OCI-LY1 (cell line): ENCODE measurements around the gene CEP44.
"Not testable (repeated sequence)": the region's sequence is repeated elsewhere in the genome, so short reads cannot be mapped to it uniquely, and the experiment has no call there.

Experiments
- H2AFZ ChIP-seq: fragments of 200-600 bp; sonication (generic), shearing (Covaris generic); 2 replicates; pipeline ENCODE4 v1.6.0; 2014; ENCODE audit warnings: antibody characterized with exemption, mild to moderate bottlenecking, low read length
- H3F3A ChIP-seq: fragments of 200-600 bp; sonication (generic), shearing (Covaris generic); 2 replicates; pipeline ENCODE4 v1.6.0; 2014; ENCODE audit warnings: mild to moderate bottlenecking, antibody characterized with exemption, low read length, moderate library complexity; ENCODE audit not compliant: insufficient read depth
- H3K27ac ChIP-seq: fragments of 200-600 bp; sonication (generic); 2 replicates; pipeline ENCODE4 v1.5.1; 2014; ENCODE audit warnings: low read length, mixed run types, mild to moderate bottlenecking, low read depth; ENCODE audit not compliant: poor library complexity, severe bottlenecking
- H3K27me3 ChIP-seq: fragments of 200-600 bp; sonication (generic); 2 replicates; pipeline ENCODE4 v1.6.0; 2014; ENCODE audit warnings: antibody characterized with exemption, mild to moderate bottlenecking, low read length, moderate library complexity; ENCODE audit not compliant: insufficient read depth
- H3K36me3 ChIP-seq: fragments of 200-600 bp; sonication (generic); 2 replicates; pipeline ENCODE4 v1.6.1; 2014; ENCODE audit warnings: mild to moderate bottlenecking, antibody characterized with exemption, low read length, moderate library complexity, mixed read lengths; ENCODE audit not compliant: insufficient read depth
- H3K4me1 ChIP-seq: fragments of 200-600 bp; sonication (generic); 2 replicates; pipeline ENCODE4 v1.5.1; 2014; ENCODE audit warnings: mild to moderate bottlenecking, low read length, moderate library complexity; ENCODE audit not compliant: insufficient read depth, severe bottlenecking
- H3K4me2 ChIP-seq: fragments of 200-600 bp; sonication (generic), shearing (Covaris generic); 2 replicates; pipeline ENCODE4 v1.6.1; 2014; ENCODE audit warnings: low read length
- H3K4me3 ChIP-seq: fragments of 200-600 bp; sonication (generic); 2 replicates; pipeline ENCODE4 v1.5.1; 2014; ENCODE audit warnings: low read length, low read depth, mild to moderate bottlenecking, mixed read lengths; ENCODE audit not compliant: poor library complexity, severe bottlenecking
- H3K79me2 ChIP-seq: fragments of 200-600 bp; shearing (Covaris generic); 2 replicates; pipeline ENCODE4 v1.6.1; 2016; ENCODE audit warnings: mixed run types, low read length, mixed read lengths; ENCODE audit not compliant: insufficient read depth
- H3K9ac ChIP-seq: fragments of 200-600 bp; sonication (generic), shearing (Covaris generic); 2 replicates; pipeline ENCODE4 v1.6.1; 2014; ENCODE audit warnings: mild to moderate bottlenecking, low read length, mixed read lengths
- H3K9me2 ChIP-seq: fragments of 200-600 bp; sonication (generic), shearing (Covaris generic); 2 replicates; pipeline ENCODE4 v1.6.1; 2014; ENCODE audit warnings: low read depth, mild to moderate bottlenecking, low read length, mixed read lengths
- H3K9me3 ChIP-seq: fragments of 200-600 bp; shearing (Covaris generic); 2 replicates; pipeline ENCODE4 v1.6.1; 2014; ENCODE audit warnings: low read length, mixed read lengths
- H4K20me1 ChIP-seq: fragments of 200-600 bp; sonication (generic), shearing (Covaris generic); 2 replicates; pipeline ENCODE4 v1.6.0; 2016; ENCODE audit warnings: mild to moderate bottlenecking, low read length; ENCODE audit not compliant: insufficient read depth
- EZH2 ChIP-seq: fragments of 200-600 bp; sonication (generic), shearing (Covaris generic); IDR thresholded peaks from 2 replicates; pipeline ENCODE4 v1.8.0; 2017; ENCODE audit warnings: borderline replicate concordance, mixed run types, mild to moderate bottlenecking, antibody characterized with exemption, low read length, moderate library complexity, mixed read lengths
- TF ChIP-seq, protein P1 (sequence below): fragments of 200-600 bp; sonication (generic), shearing (Covaris generic); IDR thresholded peaks from 2 replicates; pipeline ENCODE4 v1.5.1; 2017; ENCODE audit warnings: mild to moderate bottlenecking, antibody characterized with exemption, low read length, moderate library complexity, mixed read lengths

CEP44 gene

GRCh38 chr4:174286870-174287269 lies 3.2 kb downstream of the CEP44 start:
- Histone ChIP-seq H3K79me2 (peaks cover 72% of the 10 kb centered on the region), H3K4me2 (no peak overlapping the region)

GRCh38 chr4:174292473-174292872 lies 8.8 kb downstream of the CEP44 start:
- TF ChIP-seq, protein P1, sequence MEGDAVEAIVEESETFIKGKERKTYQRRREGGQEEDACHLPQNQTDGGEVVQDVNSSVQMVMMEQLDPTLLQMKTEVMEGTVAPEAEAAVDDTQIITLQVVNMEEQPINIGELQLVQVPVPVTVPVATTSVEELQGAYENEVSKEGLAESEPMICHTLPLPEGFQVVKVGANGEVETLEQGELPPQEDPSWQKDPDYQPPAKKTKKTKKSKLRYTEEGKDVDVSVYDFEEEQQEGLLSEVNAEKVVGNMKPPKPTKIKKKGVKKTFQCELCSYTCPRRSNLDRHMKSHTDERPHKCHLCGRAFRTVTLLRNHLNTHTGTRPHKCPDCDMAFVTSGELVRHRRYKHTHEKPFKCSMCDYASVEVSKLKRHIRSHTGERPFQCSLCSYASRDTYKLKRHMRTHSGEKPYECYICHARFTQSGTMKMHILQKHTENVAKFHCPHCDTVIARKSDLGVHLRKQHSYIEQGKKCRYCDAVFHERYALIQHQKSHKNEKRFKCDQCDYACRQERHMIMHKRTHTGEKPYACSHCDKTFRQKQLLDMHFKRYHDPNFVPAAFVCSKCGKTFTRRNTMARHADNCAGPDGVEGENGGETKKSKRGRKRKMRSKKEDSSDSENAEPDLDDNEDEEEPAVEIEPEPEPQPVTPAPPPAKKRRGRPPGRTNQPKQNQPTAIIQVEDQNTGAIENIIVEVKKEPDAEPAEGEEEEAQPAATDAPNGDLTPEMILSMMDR = no peak
- TF ChIP-seq EZH2 = no peak
- Histone ChIP-seq H3K9me2 (no peaks in the 10 kb centered on the region), H3K4me1 (no peaks in the 10 kb centered on the region), H2AFZ (no peak overlapping the region), H3K4me2 (no peak overlapping the region), H3K36me3 (peaks cover 24% of the 10 kb centered on the region), H3K9me3 (peaks cover 16% of the 10 kb centered on the region), H3K4me3 (no peak overlapping the region), H3F3A (no peaks in the 10 kb centered on the region), H3K79me2 (peaks cover 59% of the 10 kb centered on the region), H3K9ac (no peak overlapping the region), H3K27me3 (no peaks in the 10 kb centered on the region), H4K20me1 (no peaks in the 10 kb centered on the region), H3K27ac (no peak overlapping the region)

More at GRCh38 chr4:174286870-174287269, 3.2 kb downstream of the CEP44 start:
- H3F3A ChIP-seq = no peaks in the 10 kb centered on the region
- peaks cover 17% of the 10 kb centered on the region for H3K36me3 ChIP-seq
- H2AFZ ChIP-seq = no peak overlapping the region
- peaks cover under 1% of the 10 kb centered on the region for H3K9me3 ChIP-seq
- H3K4me1 ChIP-seq = peaks cover 32% of the 10 kb centered on the region
- H3K27me3 ChIP-seq = no peaks in the 10 kb centered on the region
- H3K9me2 ChIP-seq = no peaks in the 10 kb centered on the region
- no peak for TF ChIP-seq EZH2
- H3K9ac ChIP-seq = no peak overlapping the region
- H3K4me3 ChIP-seq = no peak overlapping the region
- no peak overlapping the region for H3K27ac ChIP-seq
- H4K20me1 ChIP-seq = no peaks in the 10 kb centered on the region

GRCh38 chr4:174294641-174295040 lies 10.9 kb downstream of the CEP44 start:
- H3K27me3 ChIP-seq, H3K4me1 ChIP-seq, H3K9ac ChIP-seq, H3K4me2 ChIP-seq, H3K9me2 ChIP-seq, H3K4me3 ChIP-seq, H3K27ac ChIP-seq, H2AFZ ChIP-seq, H4K20me1 ChIP-seq, H3F3A ChIP-seq: not testable (repeated sequence)
- Histone ChIP-seq H3K79me2 (peaks cover 49% of the 10 kb centered on the region), H3K9me3 (peaks cover 16% of the 10 kb centered on the region), H3K36me3 (peaks cover 24% of the 10 kb centered on the region)

- H3K79me2 ChIP-seq = peaks cover 45% of the 10 kb centered on the region
- H3K9ac ChIP-seq, H3K4me3 ChIP-seq, H3K27ac ChIP-seq, H3K4me2 ChIP-seq, H2AFZ ChIP-seq, H3K9me2 ChIP-seq, H3F3A ChIP-seq, H4K20me1 ChIP-seq, H3K27me3 ChIP-seq, H3K4me1 ChIP-seq: not testable (repeated sequence)
- peaks cover 16% of the 10 kb centered on the region for H3K9me3 ChIP-seq
- peaks cover 29% of the 10 kb centered on the region for H3K36me3 ChIP-seq
Observed at GRCh38 chr4:174295142-174295541, 11.4 kb downstream of the CEP44 start.

DNA sequence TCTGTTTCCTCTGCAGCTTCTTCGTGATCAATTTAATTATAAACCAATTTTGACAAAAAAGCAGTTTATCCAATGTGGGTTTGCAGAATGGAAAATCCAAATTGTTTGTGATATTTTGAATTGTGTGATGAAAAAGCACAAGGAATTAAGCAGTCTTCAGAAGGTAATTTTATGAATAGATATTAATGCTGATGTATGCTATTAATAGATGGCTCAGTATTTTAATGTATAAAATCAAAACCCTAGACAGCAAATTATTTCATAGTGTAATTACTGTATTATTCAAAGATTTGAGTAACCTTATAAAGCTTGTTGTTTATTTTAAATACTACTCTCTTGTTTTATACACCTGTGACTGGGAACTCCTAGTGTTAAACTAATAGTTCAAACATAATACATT lies 20.0 kb downstream of the CEP44 start:
- H3K27ac ChIP-seq = no peak overlapping the region
- no peaks in the 10 kb centered on the region for H3K27me3 ChIP-seq
- no peaks in the 10 kb centered on the region for H3K9me3 ChIP-seq
- H3K79me2 ChIP-seq = no peaks in the 10 kb centered on the region
- no peak overlapping the region for H2AFZ ChIP-seq
- no peak overlapping the region for H3K4me2 ChIP-seq
- H3K9me2 ChIP-seq = no peaks in the 10 kb centered on the region
- no peak overlapping the region for H3K4me3 ChIP-seq
- no peaks in the 10 kb centered on the region for H3F3A ChIP-seq
- H3K4me1 ChIP-seq = no peaks in the 10 kb centered on the region
- TF ChIP-seq, protein P1 = no peak
- TF ChIP-seq EZH2 = no peak
- H3K9ac ChIP-seq = no peak overlapping the region
- H3K36me3 ChIP-seq = peaks cover 71% of the 10 kb centered on the region
- no peaks in the 10 kb centered on the region for H4K20me1 ChIP-seq
